Neuron (in vitro differentiated cells): ENCODE measurements around the gene VEPH1.

Source experiments
- H2AFZ ChIP-seq: one replicate; pipeline ENCODE4 v1.6.1; 2013; ENCODE audit warnings: low read depth, mild to moderate bottlenecking, inconsistent platforms, low read length, moderate library complexity
- H3K27me3 ChIP-seq: one replicate; pipeline ENCODE4 v1.6.1; 2013; ENCODE audit warnings: low read length; ENCODE audit not compliant: insufficient read depth
- H3K36me3 ChIP-seq: one replicate; pipeline ENCODE4 v1.6.1; 2013; ENCODE audit warnings: low read length; ENCODE audit not compliant: insufficient read depth
- H3K4me1 ChIP-seq: one replicate; pipeline ENCODE4 v1.6.1; 2013; ENCODE audit warnings: low read length; ENCODE audit not compliant: insufficient read depth
- H3K4me3 ChIP-seq: 2 replicates; pipeline ENCODE4 v1.5.1; 2013; ENCODE audit warnings: mild to moderate bottlenecking, low read length, moderate library complexity
- H3K9me3 ChIP-seq: one replicate; pipeline ENCODE4 v1.6.1; 2013; ENCODE audit warnings: low read length

Gene VEPH1

GRCh38 chr3:157428853-157429252 lies 74.4 kb downstream of the VEPH1 start:
- no peak overlapping the region for H3K4me3 ChIP-seq
- no peaks in the 10 kb centered on the region for H3K36me3 ChIP-seq
- H3K27me3 ChIP-seq = no peaks in the 10 kb centered on the region
- no peaks in the 10 kb centered on the region for H3K4me1 ChIP-seq
- no peak overlapping the region for H2AFZ ChIP-seq
- peaks cover 10% of the 10 kb centered on the region for H3K9me3 ChIP-seq

- no peak overlapping the region for H2AFZ ChIP-seq
- H3K9me3 ChIP-seq = peaks cover 10% of the 10 kb centered on the region
- H3K36me3 ChIP-seq = no peaks in the 10 kb centered on the region
- H3K4me3 ChIP-seq = no peak overlapping the region
- H3K4me1 ChIP-seq = no peaks in the 10 kb centered on the region
- H3K27me3 ChIP-seq = no peaks in the 10 kb centered on the region
Measured at GRCh38 chr3:157427901-157428300, 75.3 kb downstream of the VEPH1 start.

GRCh38 chr3:157423337-157423736 lies 79.9 kb downstream of the VEPH1 start:
- no peaks in the 10 kb centered on the region for H3K4me1 ChIP-seq
- H3K9me3 ChIP-seq = peaks cover 10% of the 10 kb centered on the region
- H3K27me3 ChIP-seq = no peaks in the 10 kb centered on the region
- H3K4me3 ChIP-seq = no peak overlapping the region
- no peaks in the 10 kb centered on the region for H3K36me3 ChIP-seq
- no peak overlapping the region for H2AFZ ChIP-seq

GRCh38 chr3:157420606-157421130 lies 82.5 kb downstream of the VEPH1 start:
- Histone ChIP-seq H3K36me3 (no peaks in the 10 kb centered on the region), H3K9me3 (peaks cover 7% of the 10 kb centered on the region), H3K27me3 (no peaks in the 10 kb centered on the region), H3K4me3 (no peak overlapping the region), H3K4me1 (no peaks in the 10 kb centered on the region), H2AFZ (no peak overlapping the region)

GRCh38 chr3:157418104-157418503 lies 85.1 kb downstream of the VEPH1 start:
- Histone ChIP-seq H3K9me3 (no peaks in the 10 kb centered on the region), H3K4me3 (no peak overlapping the region), H2AFZ (no peak overlapping the region), H3K27me3 (no peaks in the 10 kb centered on the region), H3K36me3 (no peaks in the 10 kb centered on the region), H3K4me1 (no peaks in the 10 kb centered on the region)

- H3K4me3 ChIP-seq = no peak overlapping the region
- H3K9me3 ChIP-seq = no peaks in the 10 kb centered on the region
- H3K4me1 ChIP-seq = no peaks in the 10 kb centered on the region
- H2AFZ ChIP-seq = no peak overlapping the region
- no peaks in the 10 kb centered on the region for H3K27me3 ChIP-seq
- H3K36me3 ChIP-seq = no peaks in the 10 kb centered on the region
Measured at GRCh38 chr3:157417247-157417646, 86.0 kb downstream of the VEPH1 start.

GRCh38 chr3:157416347-157417087 lies 86.7 kb downstream of the VEPH1 start:
- Histone ChIP-seq H2AFZ (no peak overlapping the region), H3K4me3 (no peak overlapping the region), H3K36me3 (no peaks in the 10 kb centered on the region), H3K9me3 (no peaks in the 10 kb centered on the region), H3K4me1 (no peaks in the 10 kb centered on the region), H3K27me3 (no peaks in the 10 kb centered on the region)

- no peak overlapping the region for H3K4me3 ChIP-seq
- H3K4me1 ChIP-seq = no peaks in the 10 kb centered on the region
- H3K27me3 ChIP-seq = no peaks in the 10 kb centered on the region
- H3K36me3 ChIP-seq = no peaks in the 10 kb centered on the region
- no peak overlapping the region for H2AFZ ChIP-seq
- peaks cover 4% of the 10 kb centered on the region for H3K9me3 ChIP-seq
Measured at GRCh38 chr3:157414861-157415260, 88.4 kb downstream of the VEPH1 start.

- H3K9me3 ChIP-seq = peaks cover 4% of the 10 kb centered on the region
- H3K36me3 ChIP-seq = no peaks in the 10 kb centered on the region
- no peaks in the 10 kb centered on the region for H3K4me1 ChIP-seq
- H2AFZ ChIP-seq = no peak overlapping the region
- no peaks in the 10 kb centered on the region for H3K27me3 ChIP-seq
- no peak overlapping the region for H3K4me3 ChIP-seq
Measured at GRCh38 chr3:157412323-157412855, 90.8 kb downstream of the VEPH1 start.

GRCh38 chr3:157410945-157411344 lies 92.3 kb downstream of the VEPH1 start:
- Histone ChIP-seq H3K4me1 (no peaks in the 10 kb centered on the region), H3K27me3 (no peaks in the 10 kb centered on the region), H3K4me3 (no peak overlapping the region), H3K9me3 (peaks cover 4% of the 10 kb centered on the region), H2AFZ (no peak overlapping the region), H3K36me3 (no peaks in the 10 kb centered on the region)

GRCh38 chr3:157409516-157409915 lies 93.7 kb downstream of the VEPH1 start:
- no peak overlapping the region for H3K4me3 ChIP-seq
- H3K9me3 ChIP-seq = peaks cover 4% of the 10 kb centered on the region
- no peaks in the 10 kb centered on the region for H3K4me1 ChIP-seq
- no peaks in the 10 kb centered on the region for H3K36me3 ChIP-seq
- no peaks in the 10 kb centered on the region for H3K27me3 ChIP-seq
- H2AFZ ChIP-seq = no peak overlapping the region

- H3K36me3 ChIP-seq = no peaks in the 10 kb centered on the region
- no peak overlapping the region for H2AFZ ChIP-seq
- no peak overlapping the region for H3K4me3 ChIP-seq
- no peaks in the 10 kb centered on the region for H3K27me3 ChIP-seq
- H3K4me1 ChIP-seq = no peaks in the 10 kb centered on the region
- peaks cover 4% of the 10 kb centered on the region for H3K9me3 ChIP-seq
Measured at GRCh38 chr3:157408499-157409149, 94.6 kb downstream of the VEPH1 start.

- Histone ChIP-seq H3K36me3 (no peaks in the 10 kb centered on the region), H3K4me1 (no peaks in the 10 kb centered on the region), H2AFZ (no peak overlapping the region), H3K27me3 (no peaks in the 10 kb centered on the region), H3K4me3 (no peak overlapping the region), H3K9me3 (peaks cover 4% of the 10 kb centered on the region)
Measured at GRCh38 chr3:157407769-157408168, 95.4 kb downstream of the VEPH1 start.
